ENCODE data around the gene NPC2. TPM values are rescaled to one million over a fixed set of nuclear protein-coding genes. Genes with fewer than 3 reads are reported as not detected.

The NPC2 gene
- total and polyA plus RNA-seq, 4 donors = 76.8 to 174 (median 86.7) TPM

DNA sequence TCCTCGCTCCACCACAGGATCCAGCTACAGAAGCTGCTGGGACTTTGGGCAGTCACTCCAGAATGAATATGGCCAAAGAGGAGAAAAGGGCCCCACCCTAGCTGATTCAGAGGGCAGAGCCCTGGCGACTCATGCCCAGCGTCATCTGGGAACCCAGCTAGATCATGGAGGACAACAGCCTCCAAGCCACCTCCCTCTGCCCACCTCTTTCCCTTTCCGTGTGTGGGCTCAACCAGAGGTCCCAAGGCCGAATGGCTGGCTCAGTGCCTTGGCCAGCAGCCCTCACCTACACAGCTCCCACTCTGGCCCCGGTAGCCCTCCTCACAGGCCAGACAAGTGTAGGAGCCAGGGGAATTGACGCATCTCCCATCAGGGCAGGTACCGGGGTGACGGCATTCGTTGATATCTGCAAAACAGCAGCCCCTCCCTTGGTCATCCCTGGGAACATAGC, 17.9 kb upstream of the NPC2 start:
- no peaks in the 10 kb centered on the region for H3K27me3 ChIP-seq (ENCODE audit: control insufficient read depth, insufficient read depth, low read length)
- no peak overlapping the region for H3K4me3 ChIP-seq (ENCODE audit: low read depth, low read length)
- no peaks in the 10 kb centered on the region for H3K9me3 ChIP-seq (ENCODE audit: control insufficient read depth, insufficient read depth, low read length)
- no peak for DNase-seq (ENCODE audit: low read depth in 4 of 6, low spot score in 6 of 6)
- WGBS (ENCODE audit: insufficient coverage) = 73% methylated on average over 7 of the region's 10 CpGs
- H3K4me1 ChIP-seq (ENCODE audit: control insufficient read depth, insufficient read depth, low read length) = peaks cover 30% of the 10 kb centered on the region
- H3K36me3 ChIP-seq (ENCODE audit: control insufficient read depth, insufficient read depth, low read length) = no peaks in the 10 kb centered on the region
- H3K27ac ChIP-seq (ENCODE audit: low read depth, low read length) = peak overlapping the region; percentile 59

DNA sequence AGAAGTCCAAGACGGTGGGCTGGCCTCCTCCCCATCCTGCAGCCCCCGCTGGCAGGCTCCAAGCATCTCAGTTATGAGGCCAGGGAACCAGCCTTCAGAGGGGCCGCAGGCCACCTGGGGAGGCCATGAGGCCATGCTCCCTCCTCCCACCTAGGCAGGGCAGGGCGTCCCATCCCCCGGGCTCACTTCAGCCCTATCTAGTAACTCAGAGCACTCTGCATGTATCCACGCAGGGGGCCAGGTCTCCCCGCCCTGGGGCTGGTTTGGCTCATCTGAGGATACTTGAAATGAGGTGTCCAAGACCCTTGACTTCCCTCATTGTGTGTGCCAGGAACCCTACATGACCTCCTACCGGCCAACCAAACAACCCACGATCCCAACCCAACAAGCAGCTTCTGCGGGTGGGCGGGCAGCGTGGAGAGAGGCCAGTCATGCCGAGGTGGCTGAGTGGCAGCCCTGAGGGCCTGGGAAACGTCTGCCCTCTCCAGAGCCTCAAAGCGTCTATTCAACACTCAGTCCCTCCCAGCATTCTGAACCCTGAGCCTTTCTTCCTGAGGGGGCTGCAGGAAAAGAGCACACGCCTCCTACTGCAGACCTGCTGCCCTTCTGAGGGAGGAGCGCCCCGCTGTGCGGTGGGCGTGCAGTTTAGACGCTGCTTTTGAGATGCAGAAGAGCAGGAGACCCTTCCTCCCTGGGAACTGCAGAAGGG, 17.3 kb upstream of the NPC2 start:
- Histone ChIP-seq H3K4me3 (ENCODE audit: low read depth, low read length) (no peak overlapping the region), H3K27ac (ENCODE audit: low read depth, low read length) (peak overlapping the region; percentile 59), H3K4me1 (ENCODE audit: control insufficient read depth, insufficient read depth, low read length) (peaks cover 30% of the 10 kb centered on the region), H3K36me3 (ENCODE audit: control insufficient read depth, insufficient read depth, low read length) (no peaks in the 10 kb centered on the region), H3K27me3 (ENCODE audit: control insufficient read depth, insufficient read depth, low read length) (no peaks in the 10 kb centered on the region), H3K9me3 (ENCODE audit: control insufficient read depth, insufficient read depth, low read length) (no peaks in the 10 kb centered on the region)
- 29% methylated on average over 17 of the region's 21 CpGs for WGBS (ENCODE audit: insufficient coverage)
- peak in 2 of 6 donors; percentile 28 to 38 for DNase-seq (ENCODE audit: low read depth in 4 of 6, low spot score in 6 of 6)

DNA sequence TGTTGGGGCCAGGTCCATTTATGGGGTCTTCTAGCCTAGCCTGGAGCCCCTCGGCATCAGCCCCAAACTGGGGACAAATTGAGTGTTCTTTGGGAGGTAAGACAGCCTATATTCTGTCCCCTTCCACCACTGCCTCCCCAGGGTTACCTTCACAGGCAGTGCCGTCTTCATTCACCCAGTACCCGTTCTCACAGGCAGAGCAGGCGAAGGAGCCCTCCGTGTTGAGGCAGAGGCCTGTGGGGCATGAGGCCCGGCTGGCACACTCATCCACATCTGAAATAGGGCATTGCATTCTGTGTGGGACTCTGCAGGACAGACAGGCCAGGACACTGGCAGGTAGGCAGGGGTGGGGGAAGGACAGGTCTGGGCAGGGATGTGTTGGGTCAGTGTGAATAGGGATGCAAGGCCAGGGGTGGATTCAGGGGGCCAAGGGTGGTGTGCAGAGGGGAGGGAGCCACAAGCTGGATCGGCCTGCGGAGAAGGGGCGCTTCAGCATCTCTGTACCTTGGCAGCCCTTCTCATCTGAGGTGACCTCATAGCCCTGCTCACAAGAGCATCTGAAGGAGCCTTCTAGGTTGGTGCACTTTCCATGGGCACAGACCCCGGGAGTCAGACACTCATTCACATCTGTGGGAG, 16.6 kb upstream of the NPC2 start:
- Histone ChIP-seq H3K36me3 (ENCODE audit: control insufficient read depth, insufficient read depth, low read length) (no peaks in the 10 kb centered on the region), H3K4me1 (ENCODE audit: control insufficient read depth, insufficient read depth, low read length) (peaks cover 30% of the 10 kb centered on the region), H3K27me3 (ENCODE audit: control insufficient read depth, insufficient read depth, low read length) (no peaks in the 10 kb centered on the region), H3K9me3 (ENCODE audit: control insufficient read depth, insufficient read depth, low read length) (no peaks in the 10 kb centered on the region), H3K27ac (ENCODE audit: low read depth, low read length) (no peak overlapping the region), H3K4me3 (ENCODE audit: low read depth, low read length) (no peak overlapping the region)
- DNase-seq (ENCODE audit: low read depth in 4 of 6, low spot score in 6 of 6) = no peak
- 87% methylated on average over 10 of the region's 10 CpGs for WGBS (ENCODE audit: insufficient coverage)

DNA sequence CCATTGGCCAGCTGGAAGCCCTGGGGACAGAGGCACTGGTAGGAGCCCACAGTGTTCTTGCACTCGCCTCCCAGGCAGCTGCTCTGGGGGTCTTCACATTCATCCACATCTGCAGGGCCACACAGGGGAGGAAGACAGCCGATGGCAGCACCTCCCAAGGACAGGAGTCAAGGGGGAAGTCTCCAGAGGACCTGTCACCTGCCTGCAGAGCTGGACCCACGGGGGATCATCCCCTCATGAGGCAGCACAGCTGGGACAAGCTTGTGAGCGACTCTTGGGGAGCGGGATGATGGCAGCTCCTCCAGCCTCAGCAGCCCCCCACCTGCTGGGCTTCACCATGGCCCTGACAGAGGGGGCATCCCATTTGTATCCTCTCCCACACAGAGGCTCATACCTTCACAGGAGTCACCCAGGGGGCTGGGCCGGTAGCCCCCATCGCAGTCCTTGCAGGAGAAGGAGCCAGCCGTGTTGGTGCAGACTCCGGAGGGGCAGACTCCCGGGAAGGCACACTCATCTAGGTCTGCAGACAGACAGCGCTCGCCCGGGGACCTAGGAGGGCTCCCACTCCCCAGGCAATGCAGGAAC, 15.8 kb upstream of the NPC2 start:
- no peak for DNase-seq (ENCODE audit: low read depth in 4 of 6, low spot score in 6 of 6)
- peaks cover 30% of the 10 kb centered on the region for H3K4me1 ChIP-seq (ENCODE audit: control insufficient read depth, insufficient read depth, low read length)
- 74% methylated on average over 9 of the region's 13 CpGs for WGBS (ENCODE audit: insufficient coverage)

DNA sequence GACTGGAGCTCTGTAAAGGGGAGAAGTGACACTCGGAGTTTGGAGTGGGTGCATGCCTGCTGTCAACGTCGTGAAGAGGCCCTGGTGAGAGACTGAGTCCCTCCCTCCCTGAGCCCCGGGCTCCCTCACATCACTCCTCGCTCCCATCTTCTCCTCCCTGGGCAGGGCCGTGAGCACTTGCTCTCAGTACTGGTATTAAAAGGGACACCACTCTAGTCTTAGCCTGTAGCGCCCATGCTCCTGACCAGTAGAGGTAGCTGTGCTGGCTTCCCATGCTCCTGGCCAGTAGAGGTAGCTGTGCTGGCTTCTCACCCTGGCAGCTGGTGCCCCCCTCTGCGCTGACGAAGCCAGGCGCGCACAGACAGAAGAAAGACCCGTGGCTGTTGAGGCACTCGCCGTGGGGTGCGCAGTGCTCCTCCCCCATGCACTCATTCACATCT, 15.2 kb upstream of the NPC2 start:
- DNase-seq (ENCODE audit: low read depth in 4 of 6, low spot score in 6 of 6) = peak in 1 of 6 donors; percentile 14

More for the DNA sequence above, 15.8 kb upstream of the NPC2 start:
- no peaks in the 10 kb centered on the region for H3K36me3 ChIP-seq (ENCODE audit: control insufficient read depth, insufficient read depth, low read length)
- H3K4me3 ChIP-seq (ENCODE audit: low read depth, low read length) = no peak overlapping the region
- no peaks in the 10 kb centered on the region for H3K27me3 ChIP-seq (ENCODE audit: control insufficient read depth, insufficient read depth, low read length)
- H3K27ac ChIP-seq (ENCODE audit: low read depth, low read length) = no peak overlapping the region
- no peaks in the 10 kb centered on the region for H3K9me3 ChIP-seq (ENCODE audit: control insufficient read depth, insufficient read depth, low read length)

DNA sequence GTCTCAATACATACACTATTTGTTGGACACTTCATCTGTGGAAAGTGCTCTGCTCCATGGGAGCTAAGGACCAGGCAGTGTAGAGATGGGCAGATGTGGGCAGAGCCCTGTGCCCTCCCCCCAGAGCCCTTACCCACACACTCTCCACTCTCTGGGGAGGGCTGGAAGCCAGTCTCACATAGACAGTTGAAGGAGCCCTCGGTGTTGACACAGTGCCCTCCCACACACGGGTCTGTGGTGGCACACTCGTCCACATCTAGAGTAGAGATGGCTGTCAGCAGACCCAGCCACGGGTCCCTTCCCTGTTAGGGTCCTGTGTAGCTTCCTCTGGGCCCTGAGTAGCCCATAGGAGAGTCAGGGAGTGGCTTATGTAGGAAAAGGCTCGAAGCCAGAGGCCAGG, 14.7 kb upstream of the NPC2 start:
- 83% methylated on average over 5 of the region's 5 CpGs for WGBS (ENCODE audit: insufficient coverage)
- Histone ChIP-seq H3K36me3 (ENCODE audit: control insufficient read depth, insufficient read depth, low read length) (no peaks in the 10 kb centered on the region), H3K4me1 (ENCODE audit: control insufficient read depth, insufficient read depth, low read length) (peaks cover 31% of the 10 kb centered on the region), H3K27ac (ENCODE audit: low read depth, low read length) (no peak overlapping the region), H3K4me3 (ENCODE audit: low read depth, low read length) (no peak overlapping the region), H3K9me3 (ENCODE audit: control insufficient read depth, insufficient read depth, low read length) (no peaks in the 10 kb centered on the region), H3K27me3 (ENCODE audit: control insufficient read depth, insufficient read depth, low read length) (no peaks in the 10 kb centered on the region)
- DNase-seq (ENCODE audit: low read depth in 4 of 6, low spot score in 6 of 6) = no peak

More for the DNA sequence above, 15.2 kb upstream of the NPC2 start:
- peaks cover 30% of the 10 kb centered on the region for H3K4me1 ChIP-seq (ENCODE audit: control insufficient read depth, insufficient read depth, low read length)
- H3K4me3 ChIP-seq (ENCODE audit: low read depth, low read length) = no peak overlapping the region
- WGBS (ENCODE audit: insufficient coverage) = 45% methylated on average over 6 of the region's 15 CpGs
- no peaks in the 10 kb centered on the region for H3K27me3 ChIP-seq (ENCODE audit: control insufficient read depth, insufficient read depth, low read length)
- H3K9me3 ChIP-seq (ENCODE audit: control insufficient read depth, insufficient read depth, low read length) = no peaks in the 10 kb centered on the region
- H3K27ac ChIP-seq (ENCODE audit: low read depth, low read length) = no peak overlapping the region
- no peaks in the 10 kb centered on the region for H3K36me3 ChIP-seq (ENCODE audit: control insufficient read depth, insufficient read depth, low read length)

DNA sequence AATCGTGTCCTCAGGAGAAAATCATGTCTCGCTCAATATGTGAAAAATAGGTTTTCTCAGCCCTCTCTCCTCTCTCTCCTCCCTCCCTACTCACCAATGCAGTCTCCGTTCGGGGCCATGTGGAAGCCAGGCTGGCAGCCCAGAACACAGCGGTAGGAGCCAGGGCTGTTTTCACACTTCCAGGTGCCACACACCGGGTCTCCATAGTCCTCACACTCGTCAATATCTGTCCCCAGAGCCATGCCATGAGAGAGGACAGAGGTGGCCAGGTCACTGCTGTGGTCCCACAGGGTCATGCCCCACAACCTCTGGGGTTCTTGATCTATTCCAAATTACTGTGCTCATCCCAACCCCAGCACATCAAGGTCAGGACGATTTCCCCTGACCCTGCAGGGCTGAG, 14.0 kb upstream of the NPC2 start:
- peaks cover 2% of the 10 kb centered on the region for H3K36me3 ChIP-seq (ENCODE audit: control insufficient read depth, insufficient read depth, low read length)
- DNase-seq (ENCODE audit: low read depth in 4 of 6, low spot score in 6 of 6) = no peak
- 59% methylated on average over 5 of the region's 8 CpGs for WGBS (ENCODE audit: insufficient coverage)
- H3K27me3 ChIP-seq (ENCODE audit: control insufficient read depth, insufficient read depth, low read length) = no peaks in the 10 kb centered on the region
- no peaks in the 10 kb centered on the region for H3K9me3 ChIP-seq (ENCODE audit: control insufficient read depth, insufficient read depth, low read length)
- H3K27ac ChIP-seq (ENCODE audit: low read depth, low read length) = no peak overlapping the region
- H3K4me3 ChIP-seq (ENCODE audit: low read depth, low read length) = no peak overlapping the region
- peaks cover 37% of the 10 kb centered on the region for H3K4me1 ChIP-seq (ENCODE audit: control insufficient read depth, insufficient read depth, low read length)

DNA sequence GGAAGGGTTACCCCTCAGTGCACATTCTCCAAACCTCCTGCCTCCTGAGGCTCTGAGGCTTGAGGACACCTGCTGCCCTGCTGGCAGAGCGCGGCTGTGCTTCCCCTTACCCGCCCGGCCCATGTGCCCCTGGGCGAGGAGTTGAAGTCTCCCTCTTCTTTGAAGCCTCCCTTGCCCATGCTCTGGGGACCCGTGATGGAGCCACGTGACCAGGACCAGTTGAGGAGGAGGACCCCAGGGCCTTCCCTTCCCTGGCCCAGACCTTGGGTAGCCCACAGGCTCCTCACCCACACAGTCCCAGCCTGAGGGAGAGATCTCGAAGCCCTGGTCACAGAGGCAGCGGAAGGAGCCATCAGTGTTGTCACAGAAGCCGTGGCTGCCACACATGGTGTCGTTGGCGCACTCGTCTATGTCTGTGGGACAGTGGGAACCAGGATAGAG, 13.3 kb upstream of the NPC2 start:
- Histone ChIP-seq H3K4me1 (ENCODE audit: control insufficient read depth, insufficient read depth, low read length) (peaks cover 41% of the 10 kb centered on the region), H3K9me3 (ENCODE audit: control insufficient read depth, insufficient read depth, low read length) (no peaks in the 10 kb centered on the region), H3K27ac (ENCODE audit: low read depth, low read length) (no peak overlapping the region), H3K36me3 (ENCODE audit: control insufficient read depth, insufficient read depth, low read length) (peaks cover 2% of the 10 kb centered on the region), H3K27me3 (ENCODE audit: control insufficient read depth, insufficient read depth, low read length) (no peaks in the 10 kb centered on the region), H3K4me3 (ENCODE audit: low read depth, low read length) (no peak overlapping the region)
- no peak for DNase-seq (ENCODE audit: low read depth in 4 of 6, low spot score in 6 of 6)
- 84% methylated on average over 11 of the region's 13 CpGs for WGBS (ENCODE audit: insufficient coverage)

DNA sequence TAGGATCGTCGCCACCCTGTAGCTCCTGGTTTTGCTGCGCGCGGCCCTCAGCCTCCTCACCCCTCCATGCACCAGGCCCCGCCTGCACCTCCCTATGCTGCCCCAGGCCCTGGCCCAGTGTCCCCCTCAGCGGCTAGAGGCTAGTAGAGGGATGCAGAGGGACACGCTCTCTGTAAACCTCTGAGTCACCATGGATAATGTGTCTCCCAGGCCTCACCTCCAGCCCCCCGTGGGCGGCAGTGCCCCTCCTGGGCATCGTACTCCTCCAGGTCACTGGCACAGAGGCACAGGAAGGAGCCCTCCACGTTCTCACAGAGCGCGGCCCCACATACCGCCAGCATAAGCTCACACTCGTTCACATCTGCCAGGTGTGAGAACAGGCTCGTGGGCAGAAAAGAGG, 12.7 kb upstream of the NPC2 start:
- Histone ChIP-seq H3K4me3 (ENCODE audit: low read depth, low read length) (no peak overlapping the region), H3K27ac (ENCODE audit: low read depth, low read length) (no peak overlapping the region), H3K27me3 (ENCODE audit: control insufficient read depth, insufficient read depth, low read length) (no peaks in the 10 kb centered on the region), H3K9me3 (ENCODE audit: control insufficient read depth, insufficient read depth, low read length) (no peaks in the 10 kb centered on the region), H3K36me3 (ENCODE audit: control insufficient read depth, insufficient read depth, low read length) (peaks cover 2% of the 10 kb centered on the region), H3K4me1 (ENCODE audit: control insufficient read depth, insufficient read depth, low read length) (peaks cover 42% of the 10 kb centered on the region)
- DNase-seq (ENCODE audit: low read depth in 4 of 6, low spot score in 6 of 6) = no peak
- 94% methylated on average over 13 of the region's 17 CpGs for WGBS (ENCODE audit: insufficient coverage)
